ENCODE results near the gene STYX.
A peak's percentile ranks its signal among the peaks of the same experiment; 100 is the strongest.

The STYX gene

GRCh38 chr14:52733824-52734223 lies 3.9 kb downstream of the STYX start:
- no peak overlapping the region for H2AK5ac ChIP-seq (ENCODE audit: low read length, severe bottlenecking)
- no peak overlapping the region for H2BK120ac ChIP-seq (ENCODE audit: low read depth, low read length)
- peaks cover 21% of the 10 kb centered on the region for H3K79me1 ChIP-seq (replicated peaks; ENCODE audit: low read length, poor library complexity, severe bottlenecking)
- no peak for DNase-seq
- no peaks in the 10 kb centered on the region for H3K27me3 ChIP-seq (ENCODE audit: control insufficient read depth in 1 of 2, insufficient read depth in 1 of 2, low read length in 2 of 2)
- no peak overlapping the region for H2BK15ac ChIP-seq (ENCODE audit: low read depth, poor library complexity, severe bottlenecking)
- H3K4me3 ChIP-seq (ENCODE audit: insufficient read depth in 1 of 2, low read depth in 1 of 2, low read length in 2 of 2) = no peak overlapping the region
- no peak overlapping the region for H3K4me2 ChIP-seq (ENCODE audit: low read length, poor library complexity, severe bottlenecking)
- H3K23ac ChIP-seq (ENCODE audit: low read length in 2 of 2) = no peak overlapping the region
- WGBS = 98% methylated on average over 7 of the region's 9 CpGs
- H2BK5ac ChIP-seq (ENCODE audit: low read depth, low read length, poor library complexity, severe bottlenecking) = no peak overlapping the region
- no peak overlapping the region for H3K9ac ChIP-seq (ENCODE audit: low read length)
- no peak overlapping the region for H4K8ac ChIP-seq (ENCODE audit: low read length)
- H3K36me3 ChIP-seq (ENCODE audit: control insufficient read depth in 1 of 2, insufficient read depth in 2 of 2, low read depth in 1 of 2, low read length in 2 of 2) = peaks cover 11 to 30% of the 10 kb centered on the region in 2 experiments
- H3K27ac ChIP-seq (ENCODE audit: low read length, poor library complexity, severe bottlenecking) = no peak overlapping the region
- no peak overlapping the region for H3K14ac ChIP-seq (ENCODE audit: low read length in 2 of 2)
- H2AFZ ChIP-seq (ENCODE audit: low read depth, low read length) = no peak overlapping the region
- H2BK12ac ChIP-seq (ENCODE audit: low read length in 2 of 2) = no peak overlapping the region
- no peak overlapping the region for H3K18ac ChIP-seq (ENCODE audit: low read depth in 1 of 2, low read length in 2 of 2)
- no peak overlapping the region for H4K91ac ChIP-seq (ENCODE audit: low read length)
- peaks cover 5% of the 10 kb centered on the region for H3K4me1 ChIP-seq (ENCODE audit: control insufficient read depth, insufficient read depth, low read depth, low read length)
- H3K9me3 ChIP-seq (ENCODE audit: control insufficient read depth, low read length) = no peaks in the 10 kb centered on the region
- H3K4ac ChIP-seq (ENCODE audit: low read depth in 1 of 2, low read length in 2 of 2) = no peak overlapping the region

GRCh38 chr14:52735921-52736489 lies 6.0 kb downstream of the STYX start:
- DNase-seq = no peak
- Histone ChIP-seq H2BK120ac (ENCODE audit: low read depth, low read length) (no peak overlapping the region), H3K27ac (ENCODE audit: low read length, poor library complexity, severe bottlenecking) (peak overlapping the region; percentile 12), H3K18ac (ENCODE audit: low read depth in 1 of 2, low read length in 2 of 2) (no peak overlapping the region), H4K8ac (ENCODE audit: low read length) (no peak overlapping the region), H3K79me1 (replicated peaks; ENCODE audit: low read length, poor library complexity, severe bottlenecking) (peaks cover 23% of the 10 kb centered on the region), H3K23ac (ENCODE audit: low read length in 2 of 2) (no peak overlapping the region), H2AK5ac (ENCODE audit: low read length, severe bottlenecking) (no peak overlapping the region), H2AFZ (ENCODE audit: low read depth, low read length) (no peak overlapping the region), H3K4ac (ENCODE audit: low read depth in 1 of 2, low read length in 2 of 2) (no peak overlapping the region), H3K36me3 (ENCODE audit: control insufficient read depth in 1 of 2, insufficient read depth in 2 of 2, low read depth in 1 of 2, low read length in 2 of 2) (peaks cover 10 to 30% of the 10 kb centered on the region in 2 experiments), H2BK15ac (ENCODE audit: low read depth, poor library complexity, severe bottlenecking) (no peak overlapping the region), H3K4me3 (ENCODE audit: insufficient read depth in 1 of 2, low read depth in 1 of 2, low read length in 2 of 2) (no peak overlapping the region), H3K4me2 (ENCODE audit: low read length, poor library complexity, severe bottlenecking) (no peak overlapping the region), H3K14ac (ENCODE audit: low read length in 2 of 2) (no peak overlapping the region), H2BK12ac (ENCODE audit: low read length in 2 of 2) (no peak overlapping the region), H4K91ac (ENCODE audit: low read length) (no peak overlapping the region), H3K27me3 (ENCODE audit: control insufficient read depth in 1 of 2, insufficient read depth in 1 of 2, low read length in 2 of 2) (no peaks in the 10 kb centered on the region), H3K4me1 (ENCODE audit: control insufficient read depth, insufficient read depth, low read depth, low read length) (peaks cover 5% of the 10 kb centered on the region), H2BK5ac (ENCODE audit: low read depth, low read length, poor library complexity, severe bottlenecking) (no peak overlapping the region), H3K9me3 (ENCODE audit: control insufficient read depth, low read length) (no peaks in the 10 kb centered on the region), H3K9ac (ENCODE audit: low read length) (no peak overlapping the region)
- 67% methylated on average over 1 of the region's 1 CpG for WGBS

GRCh38 chr14:52738409-52738808 lies 8.4 kb downstream of the STYX start:
- Histone ChIP-seq H3K18ac (ENCODE audit: low read depth in 1 of 2, low read length in 2 of 2) (no peak overlapping the region), H3K4ac (ENCODE audit: low read depth in 1 of 2, low read length in 2 of 2) (no peak overlapping the region), H2AFZ (ENCODE audit: low read depth, low read length) (no peak overlapping the region), H2BK5ac (ENCODE audit: low read depth, low read length, poor library complexity, severe bottlenecking) (no peak overlapping the region), H3K4me1 (ENCODE audit: control insufficient read depth, insufficient read depth, low read depth, low read length) (no peaks in the 10 kb centered on the region), H3K36me3 (ENCODE audit: control insufficient read depth in 1 of 2, insufficient read depth in 2 of 2, low read depth in 1 of 2, low read length in 2 of 2) (peaks cover 7 to 25% of the 10 kb centered on the region in 2 experiments), H2AK5ac (ENCODE audit: low read length, severe bottlenecking) (no peak overlapping the region), H2BK12ac (ENCODE audit: low read length in 2 of 2) (no peak overlapping the region), H3K27me3 (ENCODE audit: control insufficient read depth in 1 of 2, insufficient read depth in 1 of 2, low read length in 2 of 2) (no peaks in the 10 kb centered on the region), H3K4me2 (ENCODE audit: low read length, poor library complexity, severe bottlenecking) (no peak overlapping the region), H3K23ac (ENCODE audit: low read length in 2 of 2) (no peak overlapping the region), H3K27ac (ENCODE audit: low read length, poor library complexity, severe bottlenecking) (no peak overlapping the region), H2BK120ac (ENCODE audit: low read depth, low read length) (no peak overlapping the region), H4K8ac (ENCODE audit: low read length) (no peak overlapping the region), H2BK15ac (ENCODE audit: low read depth, poor library complexity, severe bottlenecking) (no peak overlapping the region), H3K4me3 (ENCODE audit: insufficient read depth in 1 of 2, low read depth in 1 of 2, low read length in 2 of 2) (no peak overlapping the region), H3K9ac (ENCODE audit: low read length) (no peak overlapping the region), H3K79me1 (replicated peaks; ENCODE audit: low read length, poor library complexity, severe bottlenecking) (peaks cover 18% of the 10 kb centered on the region), H3K9me3 (ENCODE audit: control insufficient read depth, low read length) (no peaks in the 10 kb centered on the region), H4K91ac (ENCODE audit: low read length) (no peak overlapping the region), H3K14ac (ENCODE audit: low read length in 2 of 2) (no peak overlapping the region)
- DNase-seq = no peak

GRCh38 chr14:52740751-52741150 lies 10.8 kb downstream of the STYX start:
- no peaks in the 10 kb centered on the region for H3K4me1 ChIP-seq (ENCODE audit: control insufficient read depth, insufficient read depth, low read depth, low read length)
- H3K36me3 ChIP-seq (ENCODE audit: control insufficient read depth in 1 of 2, insufficient read depth in 2 of 2, low read depth in 1 of 2, low read length in 2 of 2) = peaks cover 5 to 15% of the 10 kb centered on the region in 2 experiments
- no peak overlapping the region for H2BK5ac ChIP-seq (ENCODE audit: low read depth, low read length, poor library complexity, severe bottlenecking)
- H3K79me1 ChIP-seq (replicated peaks; ENCODE audit: low read length, poor library complexity, severe bottlenecking) = peaks cover 14% of the 10 kb centered on the region
- no CpG with 5 or more reads among the region's 1 CpG for WGBS
- H3K9ac ChIP-seq (ENCODE audit: low read length) = no peak overlapping the region
- H3K9me3 ChIP-seq (ENCODE audit: control insufficient read depth, low read length) = no peaks in the 10 kb centered on the region
- no peak overlapping the region for H3K18ac ChIP-seq (ENCODE audit: low read depth in 1 of 2, low read length in 2 of 2)
- H3K4ac ChIP-seq (ENCODE audit: low read depth in 1 of 2, low read length in 2 of 2) = no peak overlapping the region
- H3K27ac ChIP-seq (ENCODE audit: low read length, poor library complexity, severe bottlenecking) = no peak overlapping the region
- no peak overlapping the region for H4K8ac ChIP-seq (ENCODE audit: low read length)
- no peak overlapping the region for H2AK5ac ChIP-seq (ENCODE audit: low read length, severe bottlenecking)
- H2BK12ac ChIP-seq (ENCODE audit: low read length in 2 of 2) = no peak overlapping the region
- H3K27me3 ChIP-seq (ENCODE audit: control insufficient read depth in 1 of 2, insufficient read depth in 1 of 2, low read length in 2 of 2) = no peaks in the 10 kb centered on the region
- no peak overlapping the region for H3K4me3 ChIP-seq (ENCODE audit: insufficient read depth in 1 of 2, low read depth in 1 of 2, low read length in 2 of 2)
- DNase-seq = no peak
- no peak overlapping the region for H2AFZ ChIP-seq (ENCODE audit: low read depth, low read length)
- H4K91ac ChIP-seq (ENCODE audit: low read length) = no peak overlapping the region
- H3K14ac ChIP-seq (ENCODE audit: low read length in 2 of 2) = no peak overlapping the region
- no peak overlapping the region for H2BK15ac ChIP-seq (ENCODE audit: low read depth, poor library complexity, severe bottlenecking)
- H3K23ac ChIP-seq (ENCODE audit: low read length in 2 of 2) = no peak overlapping the region
- no peak overlapping the region for H3K4me2 ChIP-seq (ENCODE audit: low read length, poor library complexity, severe bottlenecking)
- H2BK120ac ChIP-seq (ENCODE audit: low read depth, low read length) = no peak overlapping the region
